Ishikawa (cell line): ENCODE results near the gene RIMOC1.

ENCODE experiments used
- CEBPB ChIP-seq: IDR thresholded peaks from 2 replicates; pipeline ENCODE4 v1.6.1; 2012
- CREB1 ChIP-seq: IDR thresholded peaks from 2 replicates; pipeline ENCODE4 v1.6.1; 2012; ENCODE audit warnings: low read depth
- EGR1 ChIP-seq: IDR thresholded peaks from 2 replicates; pipeline ENCODE4 v1.6.1; 2012
- EP300 ChIP-seq: IDR thresholded peaks from 2 replicates; pipeline ENCODE4 v1.6.1; 2012; ENCODE audit warnings: borderline replicate concordance
- FOXM1 ChIP-seq: IDR thresholded peaks from 2 replicates; pipeline ENCODE4 v1.6.1; 2012; ENCODE audit warnings: low read depth, borderline replicate concordance
- MAX ChIP-seq: IDR thresholded peaks from 2 replicates; pipeline ENCODE4 v1.6.1; 2012
- NFIC ChIP-seq: IDR thresholded peaks from 2 replicates; pipeline ENCODE4 v1.6.1; 2012
- RAD21 ChIP-seq: IDR thresholded peaks from 2 replicates; pipeline ENCODE4 v1.6.1; 2012; ENCODE audit warnings: low read depth
- REST ChIP-seq: IDR thresholded peaks from 2 replicates; pipeline ENCODE4 v1.6.1; 2012; ENCODE audit warnings: low read depth, mild to moderate bottlenecking
- TAF1 ChIP-seq: IDR thresholded peaks from 2 replicates; pipeline ENCODE4 v1.6.1; 2012; ENCODE audit warnings: low read depth, mild to moderate bottlenecking
- TCF12 ChIP-seq: IDR thresholded peaks from 2 replicates; pipeline ENCODE4 v1.6.1; 2012; ENCODE audit warnings: low read depth
- TEAD4 ChIP-seq: IDR thresholded peaks from 2 replicates; pipeline ENCODE4 v1.6.1; 2012
- USF1 ChIP-seq: IDR thresholded peaks from 2 replicates; pipeline ENCODE4 v1.6.1; 2012
- YY1 ChIP-seq: IDR thresholded peaks from 2 replicates; pipeline ENCODE4 v1.6.1; 2012; ENCODE audit warnings: low read depth
- ZBTB7A ChIP-seq: IDR thresholded peaks from 2 replicates; pipeline ENCODE4 v1.6.1; 2012; ENCODE audit warnings: low read depth

RIMOC1 gene

GRCh38 chr5:41932770-41933169 lies 28.6 kb downstream of the RIMOC1 start:
- TF ChIP-seq ZBTB7A (no peak), REST (no peak), NFIC (no peak), EP300 (no peak), TEAD4 (no peak), YY1 (no peak), EGR1 (no peak), TCF12 (no peak), CREB1 (no peak), TAF1 (no peak), MAX (no peak)

GRCh38 chr5:41935544-41935943 lies 31.4 kb downstream of the RIMOC1 start:
- TF ChIP-seq REST (no peak), RAD21 (no peak), YY1 (no peak)

GRCh38 chr5:41940641-41941040 lies 36.5 kb downstream of the RIMOC1 start:
- TF ChIP-seq FOXM1 (no peak), TCF12 (no peak), YY1 (no peak), TAF1 (no peak), MAX (no peak), USF1 (no peak), EP300 (no peak), TEAD4 (no peak), EGR1 (no peak)

GRCh38 chr5:41945332-41945955 lies 41.3 kb downstream of the RIMOC1 start:
- TF ChIP-seq CEBPB (0 out of 2 replicates have a peak, but pooled peaks have one; percentile 5), TEAD4 (peak; percentile 58; the same call in 1 of the 2 replicates), EP300 (peak; percentile 89), NFIC (peak; percentile 80), TCF12 (peak; percentile 86), MAX (peak; percentile 32), FOXM1 (peak; percentile 72; the same call in 1 of the 2 replicates)

GRCh38 chr5:41951224-41951623 lies 47.1 kb downstream of the RIMOC1 start:
- TF ChIP-seq YY1 (no peak), TCF12 (no peak), NFIC (no peak), ZBTB7A (no peak), USF1 (no peak), CEBPB (no peak)
